K562 (cell line): ENCODE results near the gene PNCK. TPM values are rescaled to one million over a fixed set of nuclear protein-coding genes. Genes with fewer than 3 reads are reported as not detected.
A peak's percentile ranks its signal among the peaks of the same experiment; 100 is the strongest.

ENCODE experiments used
- ATAC-seq: fragments of 200-7000 bp; cut with Tn5 transposase; 3 replicates; pipeline ENCODE4 v1.9.1; 2020; ENCODE audit warnings: moderate library complexity
- BruUV-seq: library from RNA; stranded (reverse); fragments of 400-500 nt; replicated peaks from 2 replicates; lab custom pipeline; 2021; lab: Mats Ljungman, UMichigan
- CTCF ChIA-PET: fragments of 300-600 bp; formaldehyde crosslinking; extraction: SDS; loops from one replicate; lab custom pipeline; 2021; ENCODE audit warnings: low intra/inter-chr PET ratio; lab: Yijun Ruan, JAX
- POLR2A ChIA-PET: fragments of 300-600, 350-650 bp; sonication (Branson Sonifier 250); formaldehyde crosslinking; extraction: SDS; loops from one replicate; lab custom pipeline; 2021; ENCODE audit warnings: antibody characterized with exemption, inconsistent platforms; lab: Yijun Ruan, JAX
- DNase-seq, 4 experiments: peaks; one replicate each; pipeline versions ENCODE4 v3.0.0 to v3.0.0-alpha.2; 2011 to 2018; ENCODE audit warnings: low spot score in 3 of 4, mixed read lengths in 3 of 4; ENCODE audit errors: extremely low read depth in 1 of 4
- FAIRE-seq: peaks from 2 replicates; lab custom pipeline; 2011; peaks lifted over from hg19 to GRCh38; lab: Jason Lieb, UNC
- H2AFZ ChIP-seq: 2 replicates; pipeline ENCODE4 v1.6.0; 2011; ENCODE audit warnings: low read depth, low read length, control low read depth, inconsistent platforms
- H3K27ac ChIP-seq: fragments of 200-600 bp; 3 replicates; pipeline ENCODE4 v1.8.0; 2011; ENCODE audit warnings: low read depth, mild to moderate bottlenecking, control low read depth, inconsistent platforms, low read length, moderate library complexity, mixed read lengths; ENCODE audit errors: extremely low read depth
- H3K27me3 ChIP-seq, 2 experiments: fragments of 300-600 bp in 1 of 2; 2 replicates in 1 of 2; 3 replicates in 1 of 2; pipeline versions ENCODE4 v1.6.0 to v1.8.0; 2011; ENCODE audit warnings: inconsistent platforms in 2 of 2, low read length in 2 of 2, mild to moderate bottlenecking in 1 of 2, mixed read lengths in 1 of 2, moderate library complexity in 1 of 2; ENCODE audit not compliant: control insufficient read depth in 2 of 2, insufficient read depth in 2 of 2
- H3K36me3 ChIP-seq: fragments of 300-600 bp; 3 replicates; pipeline ENCODE4 v1.8.0; 2011; ENCODE audit warnings: mild to moderate bottlenecking, low read length, inconsistent platforms; ENCODE audit not compliant: control insufficient read depth, insufficient read depth
- H3K4me1 ChIP-seq, 2 experiments: fragments of 200-600 bp in 1 of 2; replicated peaks in 1 of 2; 2 replicates in 1 of 2; 3 replicates in 1 of 2; pipeline versions ENCODE4 v1.5.1 to v1.8.0; 2011; ENCODE audit warnings: inconsistent platforms in 2 of 2, low read length in 2 of 2, mild to moderate bottlenecking in 1 of 2, mixed read lengths in 1 of 2, moderate library complexity in 1 of 2; ENCODE audit not compliant: control insufficient read depth in 2 of 2, insufficient read depth in 2 of 2
- H3K4me2 ChIP-seq: 2 replicates; pipeline ENCODE4 v1.6.1; 2011; ENCODE audit warnings: low read length, control low read depth, inconsistent platforms, mixed read lengths; ENCODE audit not compliant: insufficient read depth
- H3K4me3 ChIP-seq: fragments of 200-600 bp; sonication (generic), shearing (Covaris generic); 2 replicates; pipeline ENCODE4 v1.5.1; 2016; ENCODE audit warnings: control low read depth, inconsistent platforms
- H3K79me2 ChIP-seq: fragments of 200-600 bp; 3 replicates; pipeline ENCODE4 v1.8.0; 2011; ENCODE audit warnings: low read length, inconsistent platforms; ENCODE audit not compliant: control insufficient read depth, insufficient read depth
- H3K9ac ChIP-seq, 2 experiments: 2 replicates each; pipeline versions ENCODE4 v1.6.0 to v1.6.1; 2011; ENCODE audit warnings: low read depth in 2 of 2, low read length in 2 of 2, control low read depth in 1 of 2, inconsistent platforms in 1 of 2, mild to moderate bottlenecking in 1 of 2, mixed read lengths in 1 of 2; ENCODE audit not compliant: insufficient read depth in 1 of 2
- H3K9me1 ChIP-seq: one replicate; pipeline ENCODE4 v1.6.0; 2011; ENCODE audit warnings: inconsistent platforms, mild to moderate bottlenecking, low read length, moderate library complexity; ENCODE audit not compliant: control insufficient read depth, insufficient read depth
- H3K9me3 ChIP-seq: replicated peaks from 2 replicates; pipeline ENCODE4 v1.5.1; 2011; ENCODE audit warnings: low read depth, low read length, inconsistent platforms; ENCODE audit not compliant: control insufficient read depth, insufficient read depth
- H4K20me1 ChIP-seq: replicated peaks from 2 replicates; pipeline ENCODE4 v1.6.1; 2011; ENCODE audit warnings: low read length, inconsistent platforms, mixed read lengths; ENCODE audit not compliant: control insufficient read depth, insufficient read depth
- E2F6 ChIP-seq, 2 experiments: IDR thresholded peaks; 2 replicates each; pipeline ENCODE4 v1.6.1; 2011; ENCODE audit warnings: borderline replicate concordance in 1 of 2, control low read depth in 1 of 2, low read depth in 1 of 2, low read length in 1 of 2, mild to moderate bottlenecking in 1 of 2, mixed read lengths in 1 of 2, moderate library complexity in 1 of 2; ENCODE audit not compliant: insufficient read depth in 1 of 2, insufficient read length in 1 of 2, poor library complexity in 1 of 2, severe bottlenecking in 1 of 2; ENCODE audit errors: extremely low read depth in 1 of 2
- GTF3C2 ChIP-seq: IDR thresholded peaks from 3 replicates; pipeline ENCODE4 v1.6.1; 2011; ENCODE audit warnings: borderline replicate concordance, mild to moderate bottlenecking, moderate library complexity; ENCODE audit not compliant: insufficient read length; ENCODE audit errors: extremely low read depth
- KLF6 ChIP-seq: fragments of 250-450 bp; sonication (Bioruptor Pico); IDR thresholded peaks from 2 replicates; pipeline ENCODE4 v1.4.0; 2020; ENCODE audit warnings: mild to moderate bottlenecking, moderate library complexity, borderline replicate concordance
- RAD21 ChIP-seq, 2 experiments: fragments of 250-450 bp in 1 of 2; fragments of 450-650 bp in 1 of 2; sonication (Bioruptor Pico) in 1 of 2; formaldehyde crosslinking in 1 of 2; IDR thresholded peaks in 1 of 2; conservative IDR thresholded peaks in 1 of 2; 2 replicates each; pipeline versions ENCODE4 v1.4.0 to v1.8.0; 2020 to 2022; ENCODE audit warnings: mild to moderate bottlenecking in 2 of 2, moderate library complexity in 1 of 2
- THRAP3 ChIP-seq: fragments of 450-650 bp; IDR thresholded peaks from 2 replicates; pipeline ENCODE4 v1.6.1; 2016; ENCODE audit warnings: mild to moderate bottlenecking, inconsistent platforms, borderline replicate concordance
- TRIM28 ChIP-seq: fragments of 450-650 bp; IDR thresholded peaks from 2 replicates; pipeline ENCODE4 v1.6.1; 2017
- ZNF224 ChIP-seq: sonication (generic); formaldehyde crosslinking; IDR thresholded peaks from 2 replicates; pipeline ENCODE4 v1.8.0; 2022; ENCODE audit warnings: mild to moderate bottlenecking, missing genetic modification reagents
- ZNF561 ChIP-seq: fragments of 450-650 bp; formaldehyde crosslinking; conservative IDR thresholded peaks from 2 replicates; pipeline ENCODE4 v1.4.0; 2020; ENCODE audit warnings: mild to moderate bottlenecking, moderate library complexity
- WGBS: fragments of 100-300 bp; shearing (Covaris generic); methylation state at CpG from one replicate; pipeline ENCODE4 v1.1.6; 2016; ENCODE audit warnings: low coverage, mixed read lengths; ENCODE audit not compliant: insufficient coverage; ENCODE audit errors: missing lambda C conversion rate; 5-methylcytosine and 5-hydroxymethylcytosine counted together
- in situ Hi-C: fragments of 300-500 bp; cut with MboI; formaldehyde crosslinking; loops from 4 replicates; pipeline ENCODE4 v1.15.0; 2018; ENCODE audit warnings: inconsistent platforms, mixed read lengths
- intact Hi-C: fragments of 100-400 bp; cut with micrococcal nuclease; formaldehyde crosslinking; loops from 2 replicates; pipeline ENCODE4 v1.14.2; 2022
- polyA plus RNA-seq, 8 experiments: library from polyadenylated mRNA; depleted of rRNA in 4 of 8; stranded (reverse) in 5 of 8; unstranded in 3 of 8; fragments of >200 nt; fragmentation: Nextera tagmentation in 2 of 8; fragmentation: Illumina TruSeq in 1 of 8; extraction: Ambion mirVana in 2 of 8; extraction: Trizol in 1 of 8; gene quantifications; 2 replicates each; pipeline versions ENCODE4 v1.2.1 to v1.2.3, GENCODE V29; 2011 to 2014; ENCODE audit warnings: inconsistent platforms in 1 of 8, missing spikeins in 1 of 8
- total RNA-seq, 7 experiments: library from RNA; depleted of rRNA in 6 of 7; stranded (reverse); fragments of >200 nt in 6 of 7; fragmentation: Illumina TruSeq in 2 of 7; extraction: Trizol in 2 of 7; gene quantifications; 2 replicates each; pipeline versions ENCODE4 v1.2.1 to v1.2.3, GENCODE V29; 2011 to 2021; ENCODE audit warnings: low replicate concordance in 1 of 7

PNCK gene
- total and polyA plus RNA-seq, 9 of the 15 experiments (the other 6 are each of a cell fraction or from before 2014, with no cell fraction given), result 0.13 to 7.5 (median 1.2) TPM; not detected in 1

DNA sequence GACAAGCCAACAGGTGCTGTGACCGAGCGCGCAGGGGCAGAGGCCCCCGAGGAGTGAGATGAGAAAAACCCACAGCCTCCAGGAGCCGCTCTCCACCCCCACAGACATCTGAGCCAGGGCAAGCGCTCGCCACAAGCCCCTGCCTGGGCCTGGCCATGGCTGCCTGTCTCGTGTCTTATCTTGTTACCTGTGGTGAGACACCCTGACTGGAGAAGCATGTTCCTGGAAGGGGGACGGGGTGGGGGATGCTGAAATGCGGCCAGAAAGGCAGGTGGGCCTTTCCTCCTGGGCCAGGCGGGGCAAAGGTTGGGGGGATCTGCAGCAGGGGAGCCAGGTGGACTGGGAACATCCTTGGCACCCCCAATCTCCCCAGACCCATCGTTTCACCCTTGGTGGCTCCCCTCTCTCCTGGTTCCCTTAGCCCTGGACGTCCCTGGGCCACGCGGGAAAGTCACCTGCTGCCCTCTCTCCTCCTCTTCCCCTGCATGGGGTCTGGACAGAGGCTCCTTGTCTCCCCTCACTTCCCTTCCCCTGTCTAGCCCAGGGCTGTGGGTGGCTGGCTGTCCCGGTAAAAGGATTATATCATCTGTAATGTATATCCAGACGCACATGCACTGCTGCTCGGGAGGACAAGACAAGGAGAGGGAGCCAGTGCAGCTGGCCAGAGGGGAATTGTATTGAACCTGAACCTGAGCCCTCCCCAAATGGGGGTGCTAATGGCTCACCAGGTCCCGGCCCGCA is 35.0 kb downstream of the PNCK start:
- Histone ChIP-seq H3K27ac (no peak overlapping the region), H4K20me1 (no peaks in the 10 kb centered on the region), H3K4me2 (no peak overlapping the region), H3K27me3 (peaks cover 0 to 49% of the 10 kb centered on the region in 2 experiments; a peak in 4 of 5 replicates), H3K79me2 (no peaks in the 10 kb centered on the region), H3K4me3 (no peak overlapping the region), H3K9ac (no peak overlapping the region; a peak in 1 of 4 replicates), H3K9me3 (no peaks in the 10 kb centered on the region), H3K4me1 (peaks cover 2 to 57% of the 10 kb centered on the region in 2 experiments; a peak in 3 of 5 replicates), H3K36me3 (no peaks in the 10 kb centered on the region), H3K9me1 (no peaks in the 10 kb centered on the region), H2AFZ (no peak overlapping the region)
- FAIRE-seq (no peak), ATAC-seq (no peak), DNase-seq (peak in 1 of 4 experiments; percentile 2)
- CTCF ChIA-PET, result no interaction called here
- no TSS peak for BruUV-seq
- intact Hi-C loops, result no loop called here
- POLR2A ChIA-PET, result interaction anchor here (0.6 to 0.7 kb wide), 3 partner anchors 16 to 64 kb away, joined by 3 to 4 read pairs (median 3); no protein-coding TSS in a partner anchor
- in situ Hi-C loops, result no loop called here
- no peak for TF ChIP-seq ZNF561 (CRISPR knock-in tag)
- WGBS, result 2% methylated on average over 13 of the region's 20 CpGs

- no peak for ATAC-seq
- no peak overlapping the region for H3K4me2 ChIP-seq
- H3K36me3 ChIP-seq, result no peaks in the 10 kb centered on the region
- H3K9me3 ChIP-seq, result no peaks in the 10 kb centered on the region
- H3K9ac ChIP-seq, result no peak overlapping the region; a peak in 1 of 4 replicates
- in situ Hi-C loops, result no loop called here
- POLR2A ChIA-PET, result interaction anchor here (0.6 to 0.7 kb wide), 2 partner anchors 16 to 23 kb away, joined by 3 to 4 read pairs; no protein-coding TSS in a partner anchor
- H3K4me3 ChIP-seq, result no peak overlapping the region
- FAIRE-seq, result no peak
- no peaks in the 10 kb centered on the region for H3K79me2 ChIP-seq
- H3K27me3 ChIP-seq, result peaks cover 0 to 53% of the 10 kb centered on the region in 2 experiments; a peak in 4 of 5 replicates
- no peak for DNase-seq
- no peak overlapping the region for H3K27ac ChIP-seq
- H3K4me1 ChIP-seq, result peaks cover 2 to 51% of the 10 kb centered on the region in 2 experiments; a peak in 3 of 5 replicates
- intact Hi-C loops, result no loop called here
- WGBS, result 6% methylated on average over 6 of the region's 6 CpGs
- H4K20me1 ChIP-seq, result no peaks in the 10 kb centered on the region
- H2AFZ ChIP-seq, result no peak overlapping the region
- BruUV-seq, result no TSS peak
- CTCF ChIA-PET, result no interaction called here
- no peaks in the 10 kb centered on the region for H3K9me1 ChIP-seq
- TF ChIP-seq KLF6 (CRISPR knock-in tag) (no peak), RAD21 (CRISPR knock-in tag; conservative IDR thresholded peaks at IDR 0.05 in 1 of 2, IDR thresholded peaks at IDR 0.05 in 1 of 2) (no peak), ZNF224 (CRISPR knock-in tag) (no peak), GTF3C2 (no peak), TRIM28 (no peak), THRAP3 (no peak), E2F6 (IDR thresholded peaks at IDR 0.05; ENCODE audit: borderline replicate concordance in 1 of 2, extremely low read depth in 1 of 2, insufficient read depth in 1 of 2, insufficient read length in 1 of 2, low read depth in 1 of 2, low read length in 1 of 2, poor library complexity in 1 of 2, severe bottlenecking in 1 of 2) (no peak)
Observed at GRCh38 chrX:153638041-153638371, 35.6 kb downstream of the PNCK start.
